ENCODE data around the gene OBP2A.
"Not testable (repeated sequence)": the region's sequence is repeated elsewhere in the genome, so short reads cannot be mapped to it uniquely, and the experiment has no call there.

Gene OBP2A

DNA sequence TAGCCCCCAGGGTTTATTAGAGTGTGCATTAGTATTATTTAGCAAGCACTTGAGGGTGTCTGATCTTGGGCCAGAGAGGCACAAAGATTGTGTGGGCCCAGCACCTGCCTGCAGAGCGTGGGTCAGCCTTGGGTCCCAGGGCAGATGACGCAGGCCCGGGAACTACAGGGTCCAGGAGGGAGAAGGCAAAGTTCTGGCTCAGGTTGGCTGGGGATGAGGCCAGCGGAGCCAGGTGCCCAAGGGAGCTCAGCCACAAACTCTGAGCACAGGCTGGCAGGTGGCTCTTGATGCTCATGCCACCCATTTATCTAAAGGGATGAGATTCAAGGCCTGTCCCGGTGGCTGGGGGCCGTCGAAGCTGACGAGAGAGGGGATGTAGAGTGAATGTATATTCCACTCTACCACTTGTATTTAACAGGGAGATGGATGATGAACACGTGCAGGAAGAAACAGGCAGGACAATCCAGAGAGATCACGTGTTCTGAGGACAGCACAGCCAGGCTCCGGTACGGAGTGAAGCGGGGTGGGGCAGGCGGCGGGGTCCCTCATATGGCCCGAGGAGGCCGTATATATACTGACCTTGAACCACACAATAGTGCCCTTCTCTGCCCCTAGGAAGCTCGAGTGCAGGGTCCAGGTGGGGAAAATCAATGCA lies 818 bp upstream of the OBP2A start:
- H3K4me3 ChIP-seq (ENCODE audit: low read length), result no peak overlapping the region
- no peaks in the 10 kb centered on the region for H3K9me2 ChIP-seq (replicated peaks; ENCODE audit: insufficient read depth, low read length)

DNA sequence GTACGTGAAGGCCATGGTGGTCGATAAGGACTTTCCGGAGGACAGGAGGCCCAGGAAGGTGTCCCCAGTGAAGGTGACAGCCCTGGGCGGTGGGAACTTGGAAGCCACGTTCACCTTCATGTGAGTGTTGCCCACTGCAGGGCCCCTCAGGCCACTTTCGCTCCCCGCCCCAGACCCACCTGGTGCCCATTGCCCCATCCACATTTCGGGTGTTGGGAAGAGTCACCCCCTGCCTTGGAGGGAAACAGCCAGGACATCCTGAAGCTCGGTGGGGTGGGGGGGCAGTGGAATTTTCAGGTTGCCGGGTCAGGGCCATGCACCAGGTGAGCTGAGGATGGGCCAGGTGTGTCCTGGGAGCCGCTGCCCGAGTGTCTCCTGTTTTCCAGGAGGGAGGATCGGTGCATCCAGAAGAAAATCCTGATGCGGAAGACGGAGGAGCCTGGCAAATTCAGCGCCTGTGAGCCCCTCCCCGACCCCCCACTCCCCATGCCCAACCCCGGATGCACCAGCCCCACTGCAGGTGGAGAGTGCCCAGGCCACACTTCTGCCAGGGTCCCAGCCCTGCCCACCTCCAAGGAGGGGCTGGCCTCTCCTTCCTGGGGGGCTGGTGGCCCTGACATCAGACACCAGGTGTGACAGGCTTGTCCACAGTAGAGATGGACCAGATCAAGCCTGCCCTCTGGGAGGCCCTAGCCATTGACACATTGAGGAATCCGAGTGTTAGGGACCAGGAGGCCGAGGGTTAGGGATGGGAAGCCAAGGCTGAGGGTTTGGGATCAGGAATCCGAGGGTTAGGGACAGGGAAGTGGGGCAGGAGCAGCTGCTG lies 1.1 kb downstream of the OBP2A start:
- H4K20me1 ChIP-seq (ENCODE audit: insufficient read depth, low read length); H3K79me2 ChIP-seq (ENCODE audit: low read length); H3K9me3 ChIP-seq (replicated peaks; ENCODE audit: insufficient read depth, low read length); H3K4me1 ChIP-seq (ENCODE audit: low read length); H3F3A ChIP-seq (ENCODE audit: insufficient read depth, low read length); H2AFZ ChIP-seq (ENCODE audit: low read length); H3K9ac ChIP-seq (ENCODE audit: low read length); H3K36me3 ChIP-seq (replicated peaks; ENCODE audit: insufficient read depth, low read length); H3K9me2 ChIP-seq (replicated peaks; ENCODE audit: insufficient read depth, low read length); H3K4me2 ChIP-seq (ENCODE audit: low read depth, low read length); DNase-seq; H3K27ac ChIP-seq (ENCODE audit: low read length); H3K4me3 ChIP-seq (ENCODE audit: low read length): not testable (repeated sequence)
- H3K27me3 ChIP-seq (replicated peaks; ENCODE audit: insufficient read depth, low read length), result peaks cover 37% of the 10 kb centered on the region

More for the DNA sequence above, 818 bp upstream of the OBP2A start:
- Histone ChIP-seq H2AFZ (ENCODE audit: low read length) (no peak overlapping the region), H3K9me3 (replicated peaks; ENCODE audit: insufficient read depth, low read length) (no peaks in the 10 kb centered on the region), H3K27me3 (replicated peaks; ENCODE audit: insufficient read depth, low read length) (peaks cover 35% of the 10 kb centered on the region), H4K20me1 (ENCODE audit: insufficient read depth, low read length) (no peaks in the 10 kb centered on the region), H3F3A (ENCODE audit: insufficient read depth, low read length) (no peaks in the 10 kb centered on the region), H3K9ac (ENCODE audit: low read length) (no peak overlapping the region), H3K4me2 (ENCODE audit: low read depth, low read length) (no peak overlapping the region), H3K36me3 (replicated peaks; ENCODE audit: insufficient read depth, low read length) (no peaks in the 10 kb centered on the region), H3K27ac (ENCODE audit: low read length) (no peak overlapping the region), H3K79me2 (ENCODE audit: low read length) (no peaks in the 10 kb centered on the region), H3K4me1 (ENCODE audit: low read length) (no peaks in the 10 kb centered on the region)
- DNase-seq, result no peak
- no peak for TF ChIP-seq EZH2phosphoT487 (IDR thresholded peaks at IDR 0.05; ENCODE audit: low read length)
- TF ChIP-seq, protein P1, sequence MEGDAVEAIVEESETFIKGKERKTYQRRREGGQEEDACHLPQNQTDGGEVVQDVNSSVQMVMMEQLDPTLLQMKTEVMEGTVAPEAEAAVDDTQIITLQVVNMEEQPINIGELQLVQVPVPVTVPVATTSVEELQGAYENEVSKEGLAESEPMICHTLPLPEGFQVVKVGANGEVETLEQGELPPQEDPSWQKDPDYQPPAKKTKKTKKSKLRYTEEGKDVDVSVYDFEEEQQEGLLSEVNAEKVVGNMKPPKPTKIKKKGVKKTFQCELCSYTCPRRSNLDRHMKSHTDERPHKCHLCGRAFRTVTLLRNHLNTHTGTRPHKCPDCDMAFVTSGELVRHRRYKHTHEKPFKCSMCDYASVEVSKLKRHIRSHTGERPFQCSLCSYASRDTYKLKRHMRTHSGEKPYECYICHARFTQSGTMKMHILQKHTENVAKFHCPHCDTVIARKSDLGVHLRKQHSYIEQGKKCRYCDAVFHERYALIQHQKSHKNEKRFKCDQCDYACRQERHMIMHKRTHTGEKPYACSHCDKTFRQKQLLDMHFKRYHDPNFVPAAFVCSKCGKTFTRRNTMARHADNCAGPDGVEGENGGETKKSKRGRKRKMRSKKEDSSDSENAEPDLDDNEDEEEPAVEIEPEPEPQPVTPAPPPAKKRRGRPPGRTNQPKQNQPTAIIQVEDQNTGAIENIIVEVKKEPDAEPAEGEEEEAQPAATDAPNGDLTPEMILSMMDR (IDR thresholded peaks at IDR 0.05; ENCODE audit: low read length), result no peak
- TF ChIP-seq EZH2 (optimal IDR thresholded peaks at IDR 0.05; ENCODE audit: low read depth, low read length), result no peak

DNA sequence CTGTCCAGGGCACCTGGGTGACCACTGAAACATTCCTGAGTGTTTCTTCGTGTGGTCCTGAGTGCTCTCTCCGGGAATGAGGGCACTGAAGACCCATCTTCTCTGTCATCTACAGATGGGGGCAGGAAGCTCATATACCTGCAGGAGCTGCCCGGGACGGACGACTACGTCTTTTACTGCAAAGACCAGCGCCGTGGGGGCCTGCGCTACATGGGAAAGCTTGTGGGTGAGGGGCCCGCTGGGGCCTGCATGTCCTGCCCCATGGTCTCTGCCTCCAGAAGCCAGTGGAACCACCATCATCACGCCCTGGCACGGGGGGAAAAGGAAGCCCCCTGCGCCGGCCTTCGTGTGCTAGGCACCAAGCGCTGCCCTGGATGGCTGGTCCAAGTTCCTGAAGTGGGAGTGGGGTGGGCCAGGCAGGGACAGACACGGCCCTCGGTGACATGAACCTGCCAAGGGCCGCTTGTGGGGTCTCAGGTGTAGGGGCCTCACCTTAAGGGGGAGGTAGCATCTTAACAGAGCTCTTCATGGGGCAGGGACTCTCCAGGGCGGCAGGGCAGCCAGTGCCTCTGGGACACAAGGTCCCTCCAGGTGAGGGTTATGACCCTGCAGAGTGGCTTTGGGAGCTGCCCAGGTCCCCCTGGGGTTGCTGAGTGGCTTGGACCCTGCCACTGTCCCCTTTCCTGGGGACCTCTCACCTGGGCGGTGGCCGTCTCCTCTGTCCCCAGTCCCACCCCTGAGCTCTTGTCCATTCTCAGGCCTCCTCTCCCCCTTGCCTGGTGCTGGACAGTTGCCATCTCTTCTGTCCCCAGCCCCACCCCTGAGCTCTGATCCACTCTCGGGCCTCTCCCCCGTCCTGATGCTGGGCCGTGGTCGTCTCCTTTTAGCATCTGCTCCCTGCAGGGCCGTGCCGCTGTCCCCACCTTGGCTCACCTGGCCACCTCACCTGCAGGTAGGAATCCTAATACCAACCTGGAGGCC lies 2.1 kb downstream of the OBP2A start:
- H3K9ac ChIP-seq (ENCODE audit: low read length), result no peak overlapping the region
- H3K27me3 ChIP-seq (replicated peaks; ENCODE audit: insufficient read depth, low read length), result peaks cover 27% of the 10 kb centered on the region
- TF ChIP-seq, protein P1 (IDR thresholded peaks at IDR 0.05; ENCODE audit: low read length), result no peak
- no peak for TF ChIP-seq EZH2 (optimal IDR thresholded peaks at IDR 0.05; ENCODE audit: low read depth, low read length)
- TF ChIP-seq EZH2phosphoT487 (IDR thresholded peaks at IDR 0.05; ENCODE audit: low read length), result no peak
- H2AFZ ChIP-seq (ENCODE audit: low read length), result no peak overlapping the region
- H4K20me1 ChIP-seq (ENCODE audit: insufficient read depth, low read length), result no peaks in the 10 kb centered on the region
- no peaks in the 10 kb centered on the region for H3F3A ChIP-seq (ENCODE audit: insufficient read depth, low read length)
- no peak for DNase-seq
- no peak overlapping the region for H3K4me2 ChIP-seq (ENCODE audit: low read depth, low read length)
- H3K36me3 ChIP-seq (replicated peaks; ENCODE audit: insufficient read depth, low read length), result no peaks in the 10 kb centered on the region
- no peak overlapping the region for H3K4me3 ChIP-seq (ENCODE audit: low read length)
- H3K9me2 ChIP-seq (replicated peaks; ENCODE audit: insufficient read depth, low read length), result no peaks in the 10 kb centered on the region
- no peaks in the 10 kb centered on the region for H3K9me3 ChIP-seq (replicated peaks; ENCODE audit: insufficient read depth, low read length)
- H3K4me1 ChIP-seq (ENCODE audit: low read length), result no peaks in the 10 kb centered on the region
- no peak overlapping the region for H3K27ac ChIP-seq (ENCODE audit: low read length)
- no peaks in the 10 kb centered on the region for H3K79me2 ChIP-seq (ENCODE audit: low read length)

DNA sequence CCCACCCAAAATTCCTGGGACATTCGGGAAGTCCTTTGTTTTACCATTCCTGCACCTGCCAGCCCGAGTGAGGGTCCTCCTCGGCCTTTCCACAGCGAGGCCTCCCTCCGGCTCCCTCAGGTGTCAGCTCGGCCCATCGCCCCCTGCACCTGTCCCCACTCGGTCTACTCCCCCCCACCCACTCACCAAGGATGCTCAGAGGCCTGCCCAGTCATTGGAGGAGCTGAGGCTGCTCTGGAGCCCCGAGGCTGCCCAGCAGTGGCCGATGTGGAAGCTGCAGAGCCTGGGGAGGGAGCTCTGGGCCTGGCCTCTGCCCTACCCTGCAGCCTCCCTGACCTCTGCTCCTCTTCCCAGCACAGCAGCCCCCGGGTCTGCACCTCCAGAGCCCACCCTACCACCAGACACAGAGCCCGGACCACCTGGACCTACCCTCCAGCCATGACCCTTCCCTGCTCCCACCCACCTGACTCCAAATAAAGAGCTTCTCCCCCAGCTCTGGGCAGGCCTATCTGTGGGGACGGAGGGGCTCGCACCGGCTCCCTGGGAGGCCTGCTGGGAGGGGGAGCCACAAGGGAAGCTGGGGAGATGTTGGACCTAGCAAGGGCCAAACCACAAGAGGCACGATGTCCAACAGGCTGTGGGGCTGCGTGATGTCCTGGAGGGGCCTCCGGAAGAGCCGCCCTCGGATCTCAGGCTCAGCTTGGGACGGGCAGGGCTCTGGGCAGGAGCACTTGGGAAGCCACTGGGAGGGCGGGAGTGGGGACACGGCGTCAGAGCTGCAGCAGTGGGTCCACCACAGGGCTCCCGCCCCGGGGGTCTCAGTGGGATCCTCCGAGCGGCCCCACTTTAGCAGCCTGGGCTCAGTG lies 3.8 kb downstream of the OBP2A start:
- H3K27me3 ChIP-seq (replicated peaks; ENCODE audit: insufficient read depth, low read length), result peaks cover 25% of the 10 kb centered on the region
- H3K4me2 ChIP-seq (ENCODE audit: low read depth, low read length); H3K27ac ChIP-seq (ENCODE audit: low read length); H3K9me2 ChIP-seq (replicated peaks; ENCODE audit: insufficient read depth, low read length); H3K4me3 ChIP-seq (ENCODE audit: low read length); H3K9ac ChIP-seq (ENCODE audit: low read length); H3K36me3 ChIP-seq (replicated peaks; ENCODE audit: insufficient read depth, low read length); H2AFZ ChIP-seq (ENCODE audit: low read length); H4K20me1 ChIP-seq (ENCODE audit: insufficient read depth, low read length); DNase-seq; H3F3A ChIP-seq (ENCODE audit: insufficient read depth, low read length); H3K9me3 ChIP-seq (replicated peaks; ENCODE audit: insufficient read depth, low read length); H3K79me2 ChIP-seq (ENCODE audit: low read length); H3K4me1 ChIP-seq (ENCODE audit: low read length): not testable (repeated sequence)
